A549 (cell line): ENCODE measurements around the gene FAM131A. TPM values are rescaled to one million over a fixed set of nuclear protein-coding genes. Genes with fewer than 3 reads are reported as not detected.

Source experiments
- ATAC-seq, 2 experiments: fragments of 200-7000 bp in 1 of 2; fragments of >200 bp in 1 of 2; cut with Nextera tagmentation in 1 of 2; cut with Tn5 transposase in 1 of 2; 3 replicates each; pipeline versions ENCODE4 v1.8.0 to v1.9.1; 2018 to 2020; ENCODE audit warnings: mild to moderate bottlenecking in 1 of 2, moderate library complexity in 1 of 2
- CTCF ChIA-PET: fragments of 300-600 bp; sonication (Branson Sonifier 250); formaldehyde crosslinking; extraction: SDS; loops from one replicate; lab custom pipeline; 2021; ENCODE audit warnings: antibody characterized with exemption, inconsistent platforms; lab: Yijun Ruan, JAX
- POLR2A ChIA-PET: fragments of 350-600 bp; formaldehyde crosslinking; extraction: SDS; loops from one replicate; lab custom pipeline; 2021; ENCODE audit warnings: antibody characterized with exemption, inconsistent platforms; lab: Yijun Ruan, JAX
- DNase-seq, 2 experiments: peaks; one replicate each; pipeline versions ENCODE4 v3.0.0 to v3.0.0-alpha.2; 2011 to 2016; ENCODE audit warnings: low read depth in 1 of 2, low spot score in 1 of 2
- FAIRE-seq: peaks from 2 replicates; lab custom pipeline; 2011; peaks lifted over from hg19 to GRCh38; lab: Jason Lieb, UNC
- H3K27ac ChIP-seq, 2 experiments: fragments of >200 bp; sonication (Bioruptor Twin); formaldehyde crosslinking; 3 replicates each; pipeline ENCODE4 v1.5.1; 2016 to 2017
- H3K4me1 ChIP-seq: fragments of >200 bp; sonication (Bioruptor Twin); formaldehyde crosslinking; 3 replicates; pipeline ENCODE4 v1.6.1; 2016
- H3K4me2 ChIP-seq: fragments of >200 bp; sonication (Bioruptor Twin); formaldehyde crosslinking; 3 replicates; pipeline ENCODE4 v1.6.1; 2016
- H3K4me3 ChIP-seq: fragments of >200 bp; sonication (Bioruptor Twin); formaldehyde crosslinking; 3 replicates; pipeline ENCODE4 v1.5.1; 2016
- H3K9me3 ChIP-seq: fragments of >200 bp; sonication (Bioruptor Twin); formaldehyde crosslinking; 3 replicates; pipeline ENCODE4 v1.6.1; 2016
- BHLHE40 ChIP-seq: IDR thresholded peaks from 2 replicates; pipeline ENCODE4 v1.6.1; 2012; ENCODE audit warnings: low read depth, low read length, inconsistent platforms
- CHD2 ChIP-seq: fragments of 150-350 bp; IDR thresholded peaks from 2 replicates; pipeline ENCODE4 v1.6.1; 2014; ENCODE audit warnings: low read length; ENCODE audit not compliant: partially characterized antibody
- ESRRA ChIP-seq: fragments of 150-350 bp; IDR thresholded peaks from 2 replicates; pipeline ENCODE4 v1.6.1; 2014; ENCODE audit warnings: mild to moderate bottlenecking, low read length, borderline replicate concordance
- FOSB ChIP-seq: fragments of 250-450 bp; sonication (Bioruptor Pico); IDR thresholded peaks from 2 replicates; pipeline ENCODE4 v1.5.0; 2020; ENCODE audit warnings: mild to moderate bottlenecking, moderate library complexity
- FOSL2 ChIP-seq, 2 experiments: fragments of 450-650 bp in 1 of 2; fragments of >200 bp in 1 of 2; sonication (Bioruptor Twin) in 1 of 2; formaldehyde crosslinking; IDR thresholded peaks; 2 replicates each; pipeline versions ENCODE4 v1.5.0 to v1.6.1; 2016 to 2020; ENCODE audit warnings: mild to moderate bottlenecking in 1 of 2, moderate library complexity in 1 of 2
- FOXS1 ChIP-seq: fragments of 250-450 bp; sonication (Bioruptor Pico); IDR thresholded peaks from 2 replicates; pipeline ENCODE4 v1.5.0; 2020; ENCODE audit warnings: mild to moderate bottlenecking, moderate library complexity
- HOXB13 ChIP-seq: fragments of 250-450 bp; sonication (Bioruptor Pico); IDR thresholded peaks from 2 replicates; pipeline ENCODE4 v1.5.0; 2020; ENCODE audit warnings: low read depth, mild to moderate bottlenecking, moderate library complexity
- JUN ChIP-seq, 2 experiments: fragments of >200 bp; sonication (Bioruptor Twin); formaldehyde crosslinking; IDR thresholded peaks; 2 replicates in 1 of 2; 3 replicates in 1 of 2; pipeline ENCODE4 v1.6.1; 2016 to 2017
- MYC ChIP-seq: IDR thresholded peaks from 2 replicates; pipeline ENCODE4 v1.6.1; 2012; ENCODE audit warnings: mild to moderate bottlenecking, inconsistent platforms, low read length, improper control_type of control experiment, borderline replicate concordance
- PHF8 ChIP-seq: fragments of 200-600 bp; sonication (generic); IDR thresholded peaks from 2 replicates; pipeline ENCODE4 v1.6.1; 2016; ENCODE audit warnings: low read depth, mild to moderate bottlenecking, antibody characterized with exemption, moderate library complexity, borderline replicate concordance
- POLR2A ChIP-seq: IDR thresholded peaks from 2 replicates; pipeline ENCODE4 v1.6.1; 2012; ENCODE audit warnings: mild to moderate bottlenecking, low read length
- POLR2AphosphoS2 ChIP-seq: conservative IDR thresholded peaks from 2 replicates; pipeline ENCODE4 v1.6.1; 2012; ENCODE audit warnings: low read length, improper control_type of control experiment, inconsistent platforms
- RARB ChIP-seq: fragments of 250-450 bp; sonication (Bioruptor Pico); IDR thresholded peaks from 2 replicates; pipeline ENCODE4 v1.8.0; 2021; ENCODE audit warnings: mild to moderate bottlenecking, moderate library complexity
- SREBF2 ChIP-seq: fragments of 450-650 bp; IDR thresholded peaks from 2 replicates; pipeline ENCODE4 v1.6.1; 2014; ENCODE audit warnings: mild to moderate bottlenecking, moderate library complexity
- TFCP2L1 ChIP-seq: fragments of 250-450 bp; sonication (Bioruptor Pico); IDR thresholded peaks from 2 replicates; pipeline ENCODE4 v1.5.0; 2021; ENCODE audit warnings: mild to moderate bottlenecking
- ZC3H11A ChIP-seq: fragments of 450-650 bp; IDR thresholded peaks from 2 replicates; pipeline ENCODE4 v1.6.1; 2014; ENCODE audit warnings: antibody characterized with exemption, mild to moderate bottlenecking
- ZFP36 ChIP-seq: fragments of 450-650 bp; IDR thresholded peaks from 2 replicates; pipeline ENCODE4 v1.6.1; 2014; ENCODE audit warnings: borderline replicate concordance; ENCODE audit not compliant: partially characterized antibody
- ZNF302 ChIP-seq: fragments of 250-450 bp; sonication (Bioruptor Pico); IDR thresholded peaks from 2 replicates; pipeline ENCODE4 v1.9.0; 2021; ENCODE audit warnings: inconsistent platforms, mild to moderate bottlenecking, moderate library complexity
- WGBS: methylation state at CpG from one replicate; pipeline ENCODE4 v1.1.6; 2017; ENCODE audit errors: missing lambda C conversion rate; 5-methylcytosine and 5-hydroxymethylcytosine counted together
- polyA plus RNA-seq, 4 experiments: library from polyadenylated mRNA; depleted of rRNA in 3 of 4; stranded (reverse); fragments of >200 nt; fragmentation: RNase III in 1 of 4; extraction: RNeasy Plus Mini Kit Qiagen cat#74134 plus additional on column Dnase treatment in 1 of 4; gene quantifications; 2 replicates in 3 of 4; 3 replicates in 1 of 4; pipeline ENCODE4 v1.2.3, GENCODE V29; 2011 to 2017
- TF ChIP-seq, protein P1 (sequence below): fragments of 250-450 bp; sonication (Bioruptor Pico); IDR thresholded peaks from 2 replicates; pipeline ENCODE4 v1.5.0; 2020; ENCODE audit warnings: low read depth, mild to moderate bottlenecking, moderate library complexity
- TF ChIP-seq, protein P2 (sequence below): fragments of >200 bp; sonication (Bioruptor Twin); formaldehyde crosslinking; IDR thresholded peaks from 2 replicates; pipeline ENCODE4 v1.6.1; 2016
- TF ChIP-seq, protein P3 (sequence below): fragments of >200 bp; sonication (Bioruptor Twin); formaldehyde crosslinking; IDR thresholded peaks from 3 replicates; pipeline ENCODE4 v1.5.1; 2016

FAM131A gene
- polyA plus RNA-seq, 2 of the 4 experiments (the other 2 are of a cell fraction), result 5.2 to 6.1 TPM

DNA sequence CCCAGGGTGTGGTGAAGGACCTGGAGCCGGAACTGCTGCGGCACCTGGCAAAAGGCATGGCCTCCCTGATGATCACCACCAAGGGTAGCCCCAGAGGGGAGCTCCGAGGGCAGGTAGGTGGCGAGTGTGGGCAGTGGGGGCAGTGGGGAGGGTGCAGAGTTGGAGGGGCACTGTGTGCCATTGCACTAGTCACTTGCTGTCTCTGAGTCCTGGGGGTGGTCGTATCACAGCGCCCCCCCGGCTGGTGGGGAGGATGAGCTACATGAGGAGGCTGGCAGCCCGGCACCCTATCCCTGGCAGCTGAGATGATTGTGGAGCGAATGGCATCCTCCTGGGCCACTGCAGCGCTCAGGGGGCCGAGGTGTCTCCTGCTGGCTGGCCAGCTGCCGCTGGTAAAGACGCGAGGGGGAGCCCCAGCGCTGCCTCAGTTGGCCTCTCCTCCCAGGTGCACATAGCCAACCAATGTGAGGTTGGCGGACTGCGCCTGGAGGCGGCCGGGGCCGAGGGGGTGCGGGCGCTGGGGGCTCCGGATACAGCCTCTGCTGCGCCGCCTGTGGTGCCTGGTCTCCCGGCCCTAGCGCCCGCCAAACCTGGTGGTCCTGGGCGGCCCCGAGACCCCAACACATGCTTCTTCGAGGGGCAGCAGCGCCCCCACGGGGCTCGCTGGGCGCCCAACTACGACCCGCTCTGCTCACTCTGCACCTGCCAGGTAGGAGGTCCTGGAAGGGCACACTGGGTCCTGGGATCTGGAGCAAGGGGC is 48.8 kb downstream of the FAM131A start:
- H3K4me2 ChIP-seq, result no peak overlapping the region
- DNase-seq (no peak), ATAC-seq (no peak), FAIRE-seq (no peak)
- ChIA-PET POLR2A (interaction anchor here (0.6 kb wide), 1 partner anchor 387 kb away, joined by 5 read pairs; no protein-coding TSS in a partner anchor), CTCF (interaction anchor here (0.7 to 3.3 kb wide), 3 partner anchors 15 to 155 kb away, joined by 3 to 16 read pairs (median 4); no protein-coding TSS in a partner anchor)
- no peaks in the 10 kb centered on the region for H3K9me3 ChIP-seq
- WGBS, result 93% methylated on average over 8 of the region's 37 CpGs
- TF ChIP-seq TFCP2L1 (CRISPR knock-in tag), result no peak
- no peak for TF ChIP-seq SREBF2
- no peak for TF ChIP-seq JUN (IDR thresholded peaks at IDR 0.05)
- TF ChIP-seq, protein P1, sequence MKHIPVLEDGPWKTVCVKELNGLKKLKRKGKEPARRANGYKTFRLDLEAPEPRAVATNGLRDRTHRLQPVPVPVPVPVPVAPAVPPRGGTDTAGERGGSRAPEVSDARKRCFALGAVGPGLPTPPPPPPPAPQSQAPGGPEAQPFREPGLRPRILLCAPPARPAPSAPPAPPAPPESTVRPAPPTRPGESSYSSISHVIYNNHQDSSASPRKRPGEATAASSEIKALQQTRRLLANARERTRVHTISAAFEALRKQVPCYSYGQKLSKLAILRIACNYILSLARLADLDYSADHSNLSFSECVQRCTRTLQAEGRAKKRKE, result no peak
- no peak for TF ChIP-seq RARB
- TF ChIP-seq ZFP36, result no peak
- no peak for TF ChIP-seq FOSL2 (IDR thresholded peaks at IDR 0.05)
- TF ChIP-seq FOSL2 (CRISPR knock-in tag; IDR thresholded peaks at IDR 0.05), result no peak
- TF ChIP-seq CHD2, result no peak
- TF ChIP-seq FOSB (CRISPR knock-in tag), result no peak
- TF ChIP-seq ESRRA, result no peak
- TF ChIP-seq MYC, result no peak
- TF ChIP-seq ZC3H11A, result no peak
- TF ChIP-seq POLR2AphosphoS2, result no peak
- no peak for TF ChIP-seq FOXS1 (CRISPR knock-in tag)
- no peaks in the 10 kb centered on the region for H3K4me1 ChIP-seq
- H3K27ac ChIP-seq, result no peak overlapping the region
- H3K4me3 ChIP-seq, result no peak overlapping the region

DNA sequence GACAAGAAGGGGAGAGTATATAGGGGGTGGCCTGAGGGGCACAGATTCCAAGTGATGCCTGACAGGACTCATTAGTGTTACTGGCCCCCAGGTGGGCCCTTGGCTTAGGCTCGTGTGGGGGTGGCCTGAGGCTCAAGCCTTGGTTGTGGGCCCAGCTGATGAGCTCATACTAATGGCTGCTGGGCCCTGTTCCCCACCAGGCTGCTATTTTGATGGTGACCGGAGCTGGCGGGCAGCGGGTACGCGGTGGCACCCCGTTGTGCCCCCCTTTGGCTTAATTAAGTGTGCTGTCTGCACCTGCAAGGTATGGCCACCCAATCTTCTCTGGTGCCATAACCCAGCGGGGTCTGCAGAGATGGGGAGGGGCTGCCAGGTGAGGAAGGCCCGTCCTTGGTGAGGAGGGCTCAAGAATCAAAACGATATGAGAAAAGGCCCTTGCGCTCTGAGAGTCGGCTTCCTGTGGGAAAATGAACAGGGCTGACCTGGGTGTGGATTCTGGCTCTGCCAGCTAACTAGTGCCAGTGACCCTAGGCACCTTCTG is 49.8 kb downstream of the FAM131A start:
- TF ChIP-seq, protein P2, sequence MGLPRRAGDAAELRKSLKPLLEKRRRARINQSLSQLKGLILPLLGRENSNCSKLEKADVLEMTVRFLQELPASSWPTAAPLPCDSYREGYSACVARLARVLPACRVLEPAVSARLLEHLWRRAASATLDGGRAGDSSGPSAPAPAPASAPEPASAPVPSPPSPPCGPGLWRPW, result no peak
- no peak for TF ChIP-seq PHF8
- TF ChIP-seq POLR2A, result no peak
- TF ChIP-seq HOXB13 (CRISPR knock-in tag), result no peak
- TF ChIP-seq ZNF302 (CRISPR knock-in tag), result no peak
- TF ChIP-seq, protein P3, sequence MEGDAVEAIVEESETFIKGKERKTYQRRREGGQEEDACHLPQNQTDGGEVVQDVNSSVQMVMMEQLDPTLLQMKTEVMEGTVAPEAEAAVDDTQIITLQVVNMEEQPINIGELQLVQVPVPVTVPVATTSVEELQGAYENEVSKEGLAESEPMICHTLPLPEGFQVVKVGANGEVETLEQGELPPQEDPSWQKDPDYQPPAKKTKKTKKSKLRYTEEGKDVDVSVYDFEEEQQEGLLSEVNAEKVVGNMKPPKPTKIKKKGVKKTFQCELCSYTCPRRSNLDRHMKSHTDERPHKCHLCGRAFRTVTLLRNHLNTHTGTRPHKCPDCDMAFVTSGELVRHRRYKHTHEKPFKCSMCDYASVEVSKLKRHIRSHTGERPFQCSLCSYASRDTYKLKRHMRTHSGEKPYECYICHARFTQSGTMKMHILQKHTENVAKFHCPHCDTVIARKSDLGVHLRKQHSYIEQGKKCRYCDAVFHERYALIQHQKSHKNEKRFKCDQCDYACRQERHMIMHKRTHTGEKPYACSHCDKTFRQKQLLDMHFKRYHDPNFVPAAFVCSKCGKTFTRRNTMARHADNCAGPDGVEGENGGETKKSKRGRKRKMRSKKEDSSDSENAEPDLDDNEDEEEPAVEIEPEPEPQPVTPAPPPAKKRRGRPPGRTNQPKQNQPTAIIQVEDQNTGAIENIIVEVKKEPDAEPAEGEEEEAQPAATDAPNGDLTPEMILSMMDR, result no peak
- no peak for TF ChIP-seq ESRRA
- no peak for TF ChIP-seq BHLHE40
- TF ChIP-seq FOXS1 (CRISPR knock-in tag), result no peak
- DNase-seq, result no peak
- CTCF ChIA-PET, result interaction anchor here (0.7 kb wide), 1 partner anchor 126 kb away, joined by 3 read pairs; no protein-coding TSS in a partner anchor
- Histone ChIP-seq H3K4me2 (no peak overlapping the region), H3K4me3 (no peak overlapping the region), H3K9me3 (no peaks in the 10 kb centered on the region), H3K4me1 (no peaks in the 10 kb centered on the region), H3K27ac (no peak overlapping the region)
- POLR2A ChIA-PET, result no interaction called here
- ATAC-seq, result no peak
- 69% methylated on average over 9 of the region's 12 CpGs for WGBS
- FAIRE-seq, result no peak
